Neural cell (in vitro differentiated cells): ENCODE results near the gene ITGB3. TPM values are rescaled to one million over a fixed set of nuclear protein-coding genes. Genes with fewer than 3 reads are reported as not detected.

ENCODE experiments used
- polyA plus RNA-seq: library from polyadenylated mRNA; depleted of rRNA; stranded (reverse); fragments of >200 nt; gene quantifications from 2 replicates; pipeline ENCODE4 v1.2.3, GENCODE V29; 2014
- small RNA-seq, 3 experiments: library from RNA; depleted of rRNA; stranded (forward); fragments of <200 nt; gene quantifications; one replicate each; pipeline ENCODE3, GENCODE V24; 2012

ITGB3 gene
- polyA plus RNA-seq, 1 donor from 2014 or later: not detected

Small RNAs within 50 kb of the gene (small RNA-seq; reads per million reads assigned to genes)
- gene RNU7-186P: 0 reads per million in 3 experiments

Other genes starting within 250 kb of the ITGB3 start
- 47.5 and 50.1 TPM in 2 replicates for gene CDC27, start 64.5 kb upstream of the ITGB3 start, polyA plus RNA-seq
- not detected in 2 replicates for gene MYL4, start 44.5 kb upstream of the ITGB3 start, polyA plus RNA-seq
- gene EFCAB13, start 70.1 kb downstream of the ITGB3 start, polyA plus RNA-seq: 2.2 and 4.3 TPM in 2 replicates